ENCODE measurements around the gene ZC3HAV1. TPM values are rescaled to one million over a fixed set of nuclear protein-coding genes. Genes with fewer than 3 reads are reported as not detected.

Gene ZC3HAV1
- total and polyA plus RNA-seq, 10 of the 15 experiments (the other 5 are each of a cell fraction or from before 2014, with no cell fraction given): 18.5 to 55.3 (median 44.7) TPM

DNA sequence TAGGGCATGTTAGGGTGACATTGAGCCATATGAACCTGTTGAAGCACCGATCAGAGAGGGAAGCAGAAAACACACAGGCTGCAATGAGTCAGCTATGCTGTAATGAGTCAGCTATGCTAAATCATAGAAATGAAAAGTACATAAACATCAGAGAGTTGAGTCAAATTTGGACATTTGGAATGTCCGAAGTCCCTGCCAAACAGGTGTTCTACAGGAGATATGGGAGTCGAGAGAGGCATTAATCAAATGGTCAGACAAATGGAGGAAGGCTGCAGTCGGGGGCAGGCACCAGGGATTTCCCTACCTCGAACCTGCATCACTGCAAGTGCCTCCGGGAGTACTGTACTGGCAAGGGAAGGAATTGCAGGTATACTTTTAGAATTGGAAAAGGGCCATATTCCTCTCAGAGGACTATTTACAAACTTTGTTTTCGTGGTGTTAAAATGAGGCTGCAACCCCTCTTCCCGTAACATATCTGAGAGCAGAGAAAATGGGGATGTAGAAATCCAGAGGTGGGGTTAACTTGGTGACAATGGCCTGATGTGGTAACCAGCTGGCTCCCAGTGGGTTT is 8.8 kb upstream of the ZC3HAV1 start (continued):
- TF ChIP-seq USF1 (IDR thresholded peaks at IDR 0.05; ENCODE audit: borderline replicate concordance, extremely low read length, insufficient read depth, low read depth, low read length): no peak
- no peak for TF ChIP-seq RAD21 (IDR thresholded peaks at IDR 0.05; ENCODE audit: insufficient read depth, low read depth, low read length)
- peak; percentile 99 for TF ChIP-seq BACH1 (IDR thresholded peaks at IDR 0.05; ENCODE audit: borderline replicate concordance)
- peak; percentile 81 for TF ChIP-seq TCF3 (IDR thresholded peaks at IDR 0.05; ENCODE audit: borderline replicate concordance, insufficient read depth, low read depth, low read length)
- TF ChIP-seq TBL1XR1 (IDR thresholded peaks at IDR 0.05; ENCODE audit: low read depth, low read length): peak; percentile 61; the same call in 1 of the 2 replicates
- TF ChIP-seq IRF3 (IDR thresholded peaks at IDR 0.05): no peak
- TF ChIP-seq PKNOX1 (IDR thresholded peaks at IDR 0.05): peak; percentile 53; the same call in 1 of the 2 replicates
- peak; percentile 100 for TF ChIP-seq JUNB (IDR thresholded peaks at IDR 0.05)
- TF ChIP-seq, protein P1, sequence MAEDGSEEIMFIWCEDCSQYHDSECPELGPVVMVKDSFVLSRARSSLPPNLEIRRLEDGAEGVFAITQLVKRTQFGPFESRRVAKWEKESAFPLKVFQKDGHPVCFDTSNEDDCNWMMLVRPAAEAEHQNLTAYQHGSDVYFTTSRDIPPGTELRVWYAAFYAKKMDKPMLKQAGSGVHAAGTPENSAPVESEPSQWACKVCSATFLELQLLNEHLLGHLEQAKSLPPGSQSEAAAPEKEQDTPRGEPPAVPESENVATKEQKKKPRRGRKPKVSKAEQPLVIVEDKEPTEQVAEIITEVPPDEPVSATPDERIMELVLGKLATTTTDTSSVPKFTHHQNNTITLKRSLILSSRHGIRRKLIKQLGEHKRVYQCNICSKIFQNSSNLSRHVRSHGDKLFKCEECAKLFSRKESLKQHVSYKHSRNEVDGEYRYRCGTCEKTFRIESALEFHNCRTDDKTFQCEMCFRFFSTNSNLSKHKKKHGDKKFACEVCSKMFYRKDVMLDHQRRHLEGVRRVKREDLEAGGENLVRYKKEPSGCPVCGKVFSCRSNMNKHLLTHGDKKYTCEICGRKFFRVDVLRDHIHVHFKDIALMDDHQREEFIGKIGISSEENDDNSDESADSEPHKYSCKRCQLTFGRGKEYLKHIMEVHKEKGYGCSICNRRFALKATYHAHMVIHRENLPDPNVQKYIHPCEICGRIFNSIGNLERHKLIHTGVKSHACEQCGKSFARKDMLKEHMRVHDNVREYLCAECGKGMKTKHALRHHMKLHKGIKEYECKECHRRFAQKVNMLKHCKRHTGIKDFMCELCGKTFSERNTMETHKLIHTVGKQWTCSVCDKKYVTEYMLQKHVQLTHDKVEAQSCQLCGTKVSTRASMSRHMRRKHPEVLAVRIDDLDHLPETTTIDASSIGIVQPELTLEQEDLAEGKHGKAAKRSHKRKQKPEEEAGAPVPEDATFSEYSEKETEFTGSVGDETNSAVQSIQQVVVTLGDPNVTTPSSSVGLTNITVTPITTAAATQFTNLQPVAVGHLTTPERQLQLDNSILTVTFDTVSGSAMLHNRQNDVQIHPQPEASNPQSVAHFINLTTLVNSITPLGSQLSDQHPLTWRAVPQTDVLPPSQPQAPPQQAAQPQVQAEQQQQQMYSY (CRISPR knock-in tag; IDR thresholded peaks at IDR 0.05): no peak
- TF ChIP-seq POLR2AphosphoS2 (IDR thresholded peaks at IDR 0.05; ENCODE audit: low read depth, low read length): no peak
- TF ChIP-seq FOXK2 (IDR thresholded peaks at IDR 0.05): no peak
- TF ChIP-seq ZNF217 (IDR thresholded peaks at IDR 0.05): peak; percentile 95
- no peak for TF ChIP-seq ZSCAN29 (IDR thresholded peaks at IDR 0.05)
- TF ChIP-seq SRF (IDR thresholded peaks at IDR 0.05; ENCODE audit: low read depth in 2 of 2, low read length in 2 of 2): peak in 1 of 2 experiments; percentile 77; a peak in 1 of 4 replicates
- TF ChIP-seq RFX5 (IDR thresholded peaks at IDR 0.05; ENCODE audit: low read depth, low read length): no peak
- TF ChIP-seq MEF2B (IDR thresholded peaks at IDR 0.05; ENCODE audit: partially characterized antibody, poor library complexity, severe bottlenecking): peak; percentile 17
- TF ChIP-seq, protein P2, sequence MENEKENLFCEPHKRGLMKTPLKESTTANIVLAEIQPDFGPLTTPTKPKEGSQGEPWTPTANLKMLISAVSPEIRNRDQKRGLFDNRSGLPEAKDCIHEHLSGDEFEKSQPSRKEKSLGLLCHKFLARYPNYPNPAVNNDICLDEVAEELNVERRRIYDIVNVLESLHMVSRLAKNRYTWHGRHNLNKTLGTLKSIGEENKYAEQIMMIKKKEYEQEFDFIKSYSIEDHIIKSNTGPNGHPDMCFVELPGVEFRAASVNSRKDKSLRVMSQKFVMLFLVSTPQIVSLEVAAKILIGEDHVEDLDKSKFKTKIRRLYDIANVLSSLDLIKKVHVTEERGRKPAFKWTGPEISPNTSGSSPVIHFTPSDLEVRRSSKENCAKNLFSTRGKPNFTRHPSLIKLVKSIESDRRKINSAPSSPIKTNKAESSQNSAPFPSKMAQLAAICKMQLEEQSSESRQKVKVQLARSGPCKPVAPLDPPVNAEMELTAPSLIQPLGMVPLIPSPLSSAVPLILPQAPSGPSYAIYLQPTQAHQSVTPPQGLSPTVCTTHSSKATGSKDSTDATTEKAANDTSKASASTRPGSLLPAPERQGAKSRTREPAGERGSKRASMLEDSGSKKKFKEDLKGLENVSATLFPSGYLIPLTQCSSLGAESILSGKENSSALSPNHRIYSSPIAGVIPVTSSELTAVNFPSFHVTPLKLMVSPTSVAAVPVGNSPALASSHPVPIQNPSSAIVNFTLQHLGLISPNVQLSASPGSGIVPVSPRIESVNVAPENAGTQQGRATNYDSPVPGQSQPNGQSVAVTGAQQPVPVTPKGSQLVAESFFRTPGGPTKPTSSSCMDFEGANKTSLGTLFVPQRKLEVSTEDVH (IDR thresholded peaks at IDR 0.05; ENCODE audit: low read depth, partially characterized antibody): no peak
- TF ChIP-seq POU2F2 (IDR thresholded peaks at IDR 0.05; ENCODE audit: borderline replicate concordance, low read depth, low read length): peak; percentile 91
- TF ChIP-seq NFYA (IDR thresholded peaks at IDR 0.05; ENCODE audit: borderline replicate concordance, low read depth, low read length): no peak
- TF ChIP-seq CEBPB (IDR thresholded peaks at IDR 0.05; ENCODE audit: borderline replicate concordance in 1 of 2, low read depth in 2 of 2, low read length in 2 of 2): peak in 1 of 2 experiments; percentile 25; a peak in 1 of 4 replicates

All from GM12878 (cell line).